Heart right ventricle (tissue), 16 donors: ENCODE measurements around the gene PTPRG. TPM values are rescaled to one million over a fixed set of nuclear protein-coding genes. Genes with fewer than 3 reads are reported as not detected.
A peak's percentile ranks its signal among the peaks of the same experiment; 100 is the strongest.

Experiments used
- ATAC-seq, 8 donors: fragments of 200-7000 bp; cut with Tn5 transposase; one replicate each; pipeline ENCODE4 v1.9.1; 2020; ENCODE audit warnings: mild to moderate bottlenecking in 8 of 8, moderate library complexity in 8 of 8, moderate number of reproducible peaks in 1 of 8
- DNase-seq, 2 donors: peaks; one replicate each; pipeline ENCODE4 v3.0.0-alpha.2; 2020
- H3K27ac ChIP-seq, 10 donors: fragments of 200-600 bp; sonication (generic) in 2 of 10; one replicate each; pipeline versions ENCODE4 v1.5.0 to v1.8.0; 2020 to 2022; ENCODE audit warnings: mild to moderate bottlenecking in 3 of 10
- H3K27me3 ChIP-seq, 7 donors: fragments of 200-600 bp; one replicate each; pipeline ENCODE4 v1.8.0; 2021 to 2022; ENCODE audit warnings: mild to moderate bottlenecking in 2 of 7
- H3K36me3 ChIP-seq, 9 donors: fragments of 200-600 bp; sonication (generic) in 1 of 9; one replicate each; pipeline versions ENCODE4 v1.5.0 to v1.8.0; 2020 to 2022; ENCODE audit warnings: mild to moderate bottlenecking in 2 of 9
- H3K4me1 ChIP-seq, 9 donors: fragments of 200-600 bp; sonication (generic) in 1 of 9; one replicate each; pipeline versions ENCODE4 v1.5.0 to v1.8.0; 2020 to 2022; ENCODE audit warnings: mild to moderate bottlenecking in 4 of 9
- H3K4me3 ChIP-seq, 10 donors: fragments of 200-600 bp; sonication (generic) in 2 of 10; one replicate each; pipeline versions ENCODE4 v1.5.0 to v1.8.0; 2020 to 2022; ENCODE audit warnings: mild to moderate bottlenecking in 7 of 10, moderate library complexity in 2 of 10
- H3K9me3 ChIP-seq, 11 donors: fragments of 200-600 bp in 10 of 11; sonication (generic) in 2 of 11; one replicate each; pipeline versions ENCODE4 v1.5.0 to v1.8.0; 2013 to 2022; ENCODE audit warnings: mild to moderate bottlenecking in 2 of 11, control low read depth in 1 of 11, moderate library complexity in 1 of 11
- CTCF ChIP-seq, 9 donors: fragments of 200-600 bp; sonication (generic) in 2 of 9; IDR thresholded peaks; one replicate each; pipeline versions ENCODE4 v1.5.0 to v1.8.0; 2021 to 2022; ENCODE audit warnings: antibody characterized with exemption in 9 of 9, mild to moderate bottlenecking in 5 of 9, moderate library complexity in 1 of 9
- WGBS, 2 donors: extraction: QIAGEN DNeasy Blood & Tissue Kit; methylation state at CpG; one replicate each; pipeline ENCODE4 v1.1.7; 2013; ENCODE audit warnings: inconsistent platforms in 1 of 2; 5-methylcytosine and 5-hydroxymethylcytosine counted together
- intact Hi-C, 10 donors: fragments of 100-400 bp; cut with DNase I; formaldehyde crosslinking; loops; one replicate each; pipeline versions ENCODE4 v1.11.1 to v1.14.2; 2022
- polyA plus RNA-seq, 2 donors: library from polyadenylated mRNA; stranded (reverse); fragments of 200-250 nt; gene quantifications; one replicate each; pipeline ENCODE4 v1.2.3, GENCODE V29; 2013
- total RNA-seq, 10 donors: library from RNA; stranded (reverse); fragmentation: NEBNext Ultra II Directional in 3 of 10; extraction: Animal tissue kit (Norgen Biotek cat#: 25700) in 3 of 10; gene quantifications; one replicate each; pipeline versions ENCODE4 v1.2.1 to v1.2.4, GENCODE V29; 2021 to 2023
- donor health status: Arrhythmogenic right ventricular cardiomyopathy.
- donor health status: ischemic (EF 13 %, LVEDD 7.1; RV severe dilation, severe dysfunction).
- donor health status: healthy with polysubstance abuse.
- donor health status: DM: no; HTN: yes; CAD: no.
- donor health status: DM: no; HTN: no; CAD: no.
- donor health status: ischemic (EF 25% LVEDD 6.9; RV normal size, moderate dysfunction).
- donor health status: ischemic (EF 25% LVEDD 5.7; RV mildly dilated, moderate dysfunction).
- donor health status: healthy.
- donor health status: DM: yes; HTN: yes; CAD: no.
- donor health status: Ischemic cardiomyopathy.
- donor health status: ischemic (EF 35%, LVEDD 5.7; RV mildly dilated, moderate dysfunction).
- donor health status: nonischemic (EF 11% LVEDD 7.7; RV severe dilation, severe dysfunction).
- donor health status: DM: yes; HTN: yes; CAD: no.
- donor health status: PGD.
- donor health status: ischemic (EF 29% LVEDD 5.4; RV normal size, mild dysfunction).
- donor health status: nonischemic (EF 23%, LVEDD 6.1; RV moderate dilation, normal function).

PTPRG gene
- total and polyA plus RNA-seq, 12 donors, result 10.1 to 38.3 (median 32.6) TPM

GRCh38 chr3:61809879-61810278 is 248.5 kb downstream of the PTPRG start:
- intact Hi-C loops, result loop anchor here in 4 of 10 donors (2.0 to 5.0 kb wide), 3 partner anchors 37 to 248 kb away; partner anchors contain the start of gene PTPRG (in 1 of the 4)
- 2 to 9% methylated on average over 1 of the region's 1 CpG for WGBS, 2 donors
- H3K27ac ChIP-seq, result peak overlapping the region in 9 of 10 donors; percentile 61 to 84 (median 75)

GRCh38 chr3:61810953-61811497 is 249.7 kb downstream of the PTPRG start:
- Histone ChIP-seq H3K27ac (peak overlapping the region in 9 of 10 donors; percentile 61 to 84 (median 75)), H3K27me3 (no peaks in the 10 kb centered on the region), H3K36me3 (no peaks in the 10 kb centered on the region), H3K4me3 (no peak overlapping the region), H3K4me1 (peaks cover 47 to 93% (median 75%) of the 10 kb centered on the region in 9 donors), H3K9me3 (no peaks in the 10 kb centered on the region)
- intact Hi-C loops, result loop anchor here in 1 of 10 donors (5.0 kb wide), 1 partner anchor 36 kb away; no protein-coding TSS in a partner anchor
- 90 to 100% methylated on average over 1 of the region's 1 CpG for WGBS, 2 donors
- TF ChIP-seq CTCF (IDR thresholded peaks at IDR 0.05), result no peak
- DNase-seq, result no peak
- peak in 1 of 8 donors; percentile 27 for ATAC-seq

More at GRCh38 chr3:61809879-61810278, 248.5 kb downstream of the PTPRG start:
- TF ChIP-seq CTCF (IDR thresholded peaks at IDR 0.05), result no peak
- peak; percentile 79 to 90 (median 86) for ATAC-seq
- no peaks in the 10 kb centered on the region for H3K9me3 ChIP-seq
- H3K36me3 ChIP-seq, result no peaks in the 10 kb centered on the region
- no peaks in the 10 kb centered on the region for H3K27me3 ChIP-seq
- DNase-seq, result peak; percentile 41 to 83
- H3K4me3 ChIP-seq, result no peak overlapping the region
- peaks cover 50 to 96% (median 80%) of the 10 kb centered on the region in 9 donors for H3K4me1 ChIP-seq

GRCh38 chr3:61811652-61812051 is 250.3 kb downstream of the PTPRG start:
- H3K27ac ChIP-seq, result peak overlapping the region in 8 of 10 donors; percentile 21 to 84 (median 70)
- no peaks in the 10 kb centered on the region for H3K27me3 ChIP-seq
- DNase-seq (no peak), ATAC-seq (no peak)
- H3K36me3 ChIP-seq, result no peaks in the 10 kb centered on the region
- TF ChIP-seq CTCF (IDR thresholded peaks at IDR 0.05), result no peak
- no peak overlapping the region for H3K4me3 ChIP-seq
- H3K9me3 ChIP-seq, result no peaks in the 10 kb centered on the region
- intact Hi-C loops, result loop anchor here in 1 of 10 donors (5.0 kb wide), 1 partner anchor 36 kb away; no protein-coding TSS in a partner anchor
- 36 to 53% methylated on average over 3 of the region's 3 CpGs for WGBS, 2 donors
- H3K4me1 ChIP-seq, result peaks cover 41 to 86% (median 69%) of the 10 kb centered on the region in 9 donors

GRCh38 chr3:61812085-61812484 is 250.7 kb downstream of the PTPRG start:
- DNase-seq, result no peak
- intact Hi-C loops, result loop anchor here in 1 of 10 donors (5.0 kb wide), 1 partner anchor 35 kb away; no protein-coding TSS in a partner anchor
- TF ChIP-seq CTCF (IDR thresholded peaks at IDR 0.05), result no peak
- no peak overlapping the region for H3K4me3 ChIP-seq
- no peaks in the 10 kb centered on the region for H3K36me3 ChIP-seq
- H3K27me3 ChIP-seq, result no peaks in the 10 kb centered on the region
- WGBS, 2 donors, result 70 to 76% methylated on average over 4 of the region's 4 CpGs
- H3K9me3 ChIP-seq, result no peaks in the 10 kb centered on the region
- H3K27ac ChIP-seq, result peak overlapping the region in 8 of 10 donors; percentile 21 to 84 (median 70)
- H3K4me1 ChIP-seq, result peaks cover 38 to 82% (median 65%) of the 10 kb centered on the region in 9 donors
- ATAC-seq, result no peak
